Liver (tissue), 9 donors: Measurements from ENCODE around the gene CUL3. TPM values are rescaled to one million over a fixed set of nuclear protein-coding genes. Genes with fewer than 3 reads are reported as not detected.

Experiments used
- DNase-seq: peaks from one replicate; pipeline ENCODE4 v3.0.0-alpha.2; 2017; ENCODE audit warnings: low spot score
- H3K27ac ChIP-seq, 2 donors: one replicate each; pipeline ENCODE4 v1.7.0; 2013; ENCODE audit warnings: inconsistent platforms in 2 of 2, low read length in 2 of 2, control low read depth in 1 of 2, low read depth in 1 of 2, mild to moderate bottlenecking in 1 of 2
- H3K27me3 ChIP-seq, 4 donors: one replicate each; pipeline versions ENCODE4 v1.6.1 to v1.7.0; 2013; ENCODE audit warnings: low read length in 3 of 4, inconsistent platforms in 1 of 4, mild to moderate bottlenecking in 1 of 4, moderate library complexity in 1 of 4; ENCODE audit not compliant: control insufficient read depth in 4 of 4, insufficient read depth in 4 of 4
- H3K36me3 ChIP-seq, 4 donors: one replicate each; pipeline versions ENCODE4 v1.6.1 to v1.7.0; 2013; ENCODE audit warnings: low read length in 3 of 4, mild to moderate bottlenecking in 3 of 4, low read depth in 1 of 4, moderate library complexity in 1 of 4; ENCODE audit not compliant: control insufficient read depth in 4 of 4, insufficient read depth in 3 of 4
- H3K4me1 ChIP-seq, 4 donors: one replicate each; pipeline versions ENCODE4 v1.6.1 to v1.7.0; 2013; ENCODE audit warnings: low read length in 3 of 4, mild to moderate bottlenecking in 3 of 4, moderate library complexity in 1 of 4; ENCODE audit not compliant: control insufficient read depth in 4 of 4, insufficient read depth in 4 of 4
- H3K4me3 ChIP-seq, 3 donors: one replicate each; pipeline versions ENCODE4 v1.6.1 to v1.7.0; 2013; ENCODE audit warnings: low read length in 3 of 3, control low read depth in 1 of 3, low read depth in 1 of 3, mild to moderate bottlenecking in 1 of 3
- H3K9ac ChIP-seq, 2 donors: one replicate each; pipeline ENCODE4 v1.7.0; 2013; ENCODE audit warnings: low read length in 2 of 2, mild to moderate bottlenecking in 2 of 2, moderate library complexity in 2 of 2, control low read depth in 1 of 2, low read depth in 1 of 2
- H3K9me3 ChIP-seq, 4 donors: one replicate each; pipeline versions ENCODE4 v1.6.1 to v1.7.0; 2013; ENCODE audit warnings: low read length in 3 of 4; ENCODE audit not compliant: control insufficient read depth in 4 of 4
- ATF3 ChIP-seq: IDR thresholded peaks from 2 replicates; pipeline ENCODE4 v1.6.1; 2016; ENCODE audit warnings: antibody characterized with exemption
- CTCF ChIP-seq: fragments of 150-350 bp; IDR thresholded peaks from 2 replicates; pipeline ENCODE4 v1.5.1; 2017; ENCODE audit warnings: improper control_type of control experiment, low read depth, low read length; ENCODE audit not compliant: missing input control
- FOXA1 ChIP-seq: IDR thresholded peaks from 2 replicates; pipeline ENCODE4 v1.6.1; 2016; ENCODE audit warnings: antibody characterized with exemption
- FOXA2 ChIP-seq: IDR thresholded peaks from 2 replicates; pipeline ENCODE4 v1.6.1; 2016; ENCODE audit warnings: antibody characterized with exemption
- GABPA ChIP-seq, 2 donors: IDR thresholded peaks in 1 of 2; conservative IDR thresholded peaks in 1 of 2; 2 replicates each; pipeline ENCODE4 v1.6.1; 2016; ENCODE audit warnings: antibody characterized with exemption in 2 of 2, mild to moderate bottlenecking in 1 of 2, moderate library complexity in 1 of 2
- HNF4A ChIP-seq, 2 donors: conservative IDR thresholded peaks; 2 replicates each; pipeline ENCODE4 v1.6.1; 2016; ENCODE audit warnings: antibody characterized with exemption in 2 of 2, mild to moderate bottlenecking in 2 of 2
- JUND ChIP-seq, 2 donors: IDR thresholded peaks; 2 replicates each; pipeline ENCODE4 v1.6.1; 2016; ENCODE audit warnings: antibody characterized with exemption in 2 of 2
- MAX ChIP-seq: IDR thresholded peaks from 2 replicates; pipeline ENCODE4 v1.6.1; 2016; ENCODE audit warnings: antibody characterized with exemption
- NR2F2 ChIP-seq: IDR thresholded peaks from 2 replicates; pipeline ENCODE4 v1.6.1; 2016; ENCODE audit warnings: antibody characterized with exemption
- RAD21 ChIP-seq, 2 donors: IDR thresholded peaks; 2 replicates each; pipeline ENCODE4 v1.6.1; 2016; ENCODE audit warnings: antibody characterized with exemption in 2 of 2, mild to moderate bottlenecking in 2 of 2
- REST ChIP-seq: IDR thresholded peaks from 2 replicates; pipeline ENCODE4 v1.6.1; 2016; ENCODE audit warnings: antibody characterized with exemption, mild to moderate bottlenecking
- RXRA ChIP-seq, 2 donors: IDR thresholded peaks; 2 replicates each; pipeline ENCODE4 v1.6.1; 2017 to 2018; ENCODE audit warnings: antibody characterized with exemption in 2 of 2, mild to moderate bottlenecking in 1 of 2
- SP1 ChIP-seq: IDR thresholded peaks from 2 replicates; pipeline ENCODE4 v1.6.1; 2018; ENCODE audit warnings: antibody characterized with exemption, mild to moderate bottlenecking
- TAF1 ChIP-seq: conservative IDR thresholded peaks from 2 replicates; pipeline ENCODE4 v1.6.1; 2016; ENCODE audit warnings: antibody characterized with exemption, mild to moderate bottlenecking
- YY1 ChIP-seq: IDR thresholded peaks from 2 replicates; pipeline ENCODE4 v1.6.1; 2016; ENCODE audit warnings: antibody characterized with exemption, mild to moderate bottlenecking
- ZBTB33 ChIP-seq: IDR thresholded peaks from 2 replicates; pipeline ENCODE4 v1.6.1; 2016; ENCODE audit warnings: antibody characterized with exemption
- WGBS: extraction: QIAGEN DNeasy Blood & Tissue Kit; methylation state at CpG from one replicate; pipeline ENCODE4 v1.1.7; 2013; 5-methylcytosine and 5-hydroxymethylcytosine counted together
- polyA plus RNA-seq, 2 donors: library from polyadenylated mRNA; stranded (reverse) in 1 of 2; unstranded in 1 of 2; fragments of 200-250 nt in 1 of 2; fragments of >200 nt in 1 of 2; fragmentation: Nextera tagmentation in 1 of 2; extraction: Ambion mirVana in 1 of 2; gene quantifications; one replicate each; pipeline versions ENCODE4 v1.2.1 to v1.2.3, GENCODE V29; 2013 to 2015
- total RNA-seq, 2 donors: library from RNA; depleted of rRNA; stranded (reverse); fragments of >200 nt; gene quantifications; one replicate each; pipeline ENCODE4 v1.2.3, GENCODE V29; 2014
- donor health status: healthy.
- donor health status: healthy.
- donor health status: healthy.
- donor health status: healthy.
- donor health status: healthy.

The CUL3 gene
- total and polyA plus RNA-seq, 4 donors: 24.7 to 48.9 (median 33.1) TPM

GRCh38 chr2:224551693-224552092 lies 33.5 kb downstream of the CUL3 start:
- Histone ChIP-seq H3K9me3 (no peaks in the 10 kb centered on the region), H3K27ac (no peak overlapping the region), H3K4me3 (no peak overlapping the region), H3K9ac (no peak overlapping the region), H3K36me3 (peaks cover 0 to 3% (median 0%) of the 10 kb centered on the region in 4 donors), H3K4me1 (peaks cover 0 to 1% (median 0%) of the 10 kb centered on the region in 4 donors), H3K27me3 (no peaks in the 10 kb centered on the region)
- DNase-seq: no peak
- WGBS: 93% methylated on average over 1 of the region's 1 CpG
- no peak for TF ChIP-seq ZBTB33

GRCh38 chr2:224546926-224547325 lies 38.2 kb downstream of the CUL3 start:
- WGBS: 93% methylated on average over 1 of the region's 1 CpG
- TF ChIP-seq TAF1: no peak
- TF ChIP-seq RAD21 (IDR thresholded peaks at IDR 0.05): no peak
- TF ChIP-seq GABPA (IDR thresholded peaks at IDR 0.05 in 1 of 2, conservative IDR thresholded peaks at IDR 0.05 in 1 of 2): no peak
- no peak for TF ChIP-seq REST
- no peak for TF ChIP-seq YY1
- no peak for TF ChIP-seq FOXA2
- no peak for TF ChIP-seq ZBTB33
- TF ChIP-seq JUND (IDR thresholded peaks at IDR 0.05): no peak
- TF ChIP-seq RXRA (IDR thresholded peaks at IDR 0.05): no peak
- TF ChIP-seq ATF3: no peak
- TF ChIP-seq NR2F2: no peak
- no peak for TF ChIP-seq CTCF
- no peak for TF ChIP-seq HNF4A (conservative IDR thresholded peaks at IDR 0.05)
- no peak for TF ChIP-seq MAX
- no peak for TF ChIP-seq FOXA1
- no peak for TF ChIP-seq SP1

More at GRCh38 chr2:224546926-224547325, 38.2 kb downstream of the CUL3 start:
- Histone ChIP-seq H3K9ac (no peak overlapping the region), H3K4me1 (peaks cover 0 to 10% (median 2%) of the 10 kb centered on the region in 4 donors), H3K36me3 (peaks cover 0 to 3% (median 1%) of the 10 kb centered on the region in 4 donors), H3K27me3 (no peaks in the 10 kb centered on the region), H3K27ac (no peak overlapping the region), H3K9me3 (no peaks in the 10 kb centered on the region), H3K4me3 (no peak overlapping the region)
- DNase-seq: no peak
